ENCODE data around the gene MAP3K9. TPM values are rescaled to one million over a fixed set of nuclear protein-coding genes. Genes with fewer than 3 reads are reported as not detected.

Gene MAP3K9
- total and polyA plus RNA-seq, 2 experiments from 2014 or later: 4.4 to 9.2 TPM

DNA sequence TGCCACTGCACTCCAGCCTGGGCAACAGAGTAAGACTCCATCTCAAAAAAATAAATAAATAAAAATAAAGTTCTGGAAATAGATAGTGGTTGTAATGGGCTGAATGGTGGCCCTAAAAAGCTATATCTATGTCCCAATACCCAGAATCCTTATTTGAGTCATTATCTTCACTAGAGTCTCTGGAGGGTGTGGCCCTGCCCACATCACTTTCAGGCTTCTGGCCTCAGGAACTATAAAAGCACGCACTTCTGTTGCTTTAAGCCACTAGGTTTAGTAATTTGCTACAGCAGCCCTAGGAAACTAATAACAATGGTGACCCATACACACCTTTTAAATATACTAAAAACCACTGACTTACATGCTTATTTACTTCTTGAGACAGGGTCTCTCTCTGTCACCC lies 49.9 kb downstream of the MAP3K9 start:
- Histone ChIP-seq H3K79me2 (no peaks in the 10 kb centered on the region), H3K9me3 (ENCODE audit: low read depth) (no peaks in the 10 kb centered on the region), H2AFZ (no peak overlapping the region), H3K27me3 (no peaks in the 10 kb centered on the region), H3K27ac (no peak overlapping the region), H3K36me3 (replicated peaks; ENCODE audit: insufficient read depth, low read depth) (no peaks in the 10 kb centered on the region), H4K20me1 (ENCODE audit: insufficient read depth, poor library complexity, severe bottlenecking) (no peaks in the 10 kb centered on the region), H3K4me1 (ENCODE audit: insufficient read depth) (peaks cover 9% of the 10 kb centered on the region), H3K9me2 (replicated peaks; ENCODE audit: insufficient read depth) (no peaks in the 10 kb centered on the region), H3K4me2 (no peak overlapping the region), H3K4me3 (no peak overlapping the region)
- no peak for DNase-seq (ENCODE audit: low spot score)
- TF ChIP-seq EZH2 (IDR thresholded peaks at IDR 0.05; ENCODE audit: borderline replicate concordance) (no peak), EZH2phosphoT487 (IDR thresholded peaks at IDR 0.05; ENCODE audit: low read depth, severe bottlenecking, unreplicated experiment) (no peak)
- TF ChIP-seq, protein P1, sequence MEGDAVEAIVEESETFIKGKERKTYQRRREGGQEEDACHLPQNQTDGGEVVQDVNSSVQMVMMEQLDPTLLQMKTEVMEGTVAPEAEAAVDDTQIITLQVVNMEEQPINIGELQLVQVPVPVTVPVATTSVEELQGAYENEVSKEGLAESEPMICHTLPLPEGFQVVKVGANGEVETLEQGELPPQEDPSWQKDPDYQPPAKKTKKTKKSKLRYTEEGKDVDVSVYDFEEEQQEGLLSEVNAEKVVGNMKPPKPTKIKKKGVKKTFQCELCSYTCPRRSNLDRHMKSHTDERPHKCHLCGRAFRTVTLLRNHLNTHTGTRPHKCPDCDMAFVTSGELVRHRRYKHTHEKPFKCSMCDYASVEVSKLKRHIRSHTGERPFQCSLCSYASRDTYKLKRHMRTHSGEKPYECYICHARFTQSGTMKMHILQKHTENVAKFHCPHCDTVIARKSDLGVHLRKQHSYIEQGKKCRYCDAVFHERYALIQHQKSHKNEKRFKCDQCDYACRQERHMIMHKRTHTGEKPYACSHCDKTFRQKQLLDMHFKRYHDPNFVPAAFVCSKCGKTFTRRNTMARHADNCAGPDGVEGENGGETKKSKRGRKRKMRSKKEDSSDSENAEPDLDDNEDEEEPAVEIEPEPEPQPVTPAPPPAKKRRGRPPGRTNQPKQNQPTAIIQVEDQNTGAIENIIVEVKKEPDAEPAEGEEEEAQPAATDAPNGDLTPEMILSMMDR (IDR thresholded peaks at IDR 0.05; ENCODE audit: poor library complexity): no peak
- 89% methylated on average over 1 of the region's 1 CpG for WGBS (ENCODE audit: low lambda C conversion rate, missing lambda C conversion rate)

GRCh38 chr14:70755655-70756054 lies 53.7 kb downstream of the MAP3K9 start:
- no peak overlapping the region for H3K4me3 ChIP-seq
- no peaks in the 10 kb centered on the region for H3K9me2 ChIP-seq (replicated peaks; ENCODE audit: insufficient read depth)
- peak overlapping the region; percentile 4 for H3K27ac ChIP-seq
- H3K9me3 ChIP-seq (ENCODE audit: low read depth): no peaks in the 10 kb centered on the region
- no peaks in the 10 kb centered on the region for H3K79me2 ChIP-seq
- H4K20me1 ChIP-seq (ENCODE audit: insufficient read depth, poor library complexity, severe bottlenecking): no peaks in the 10 kb centered on the region
- H3K4me2 ChIP-seq: no peak overlapping the region
- no peak overlapping the region for H2AFZ ChIP-seq
- TF ChIP-seq EZH2phosphoT487 (IDR thresholded peaks at IDR 0.05; ENCODE audit: low read depth, severe bottlenecking, unreplicated experiment) (no peak), EZH2 (IDR thresholded peaks at IDR 0.05; ENCODE audit: borderline replicate concordance) (no peak)
- TF ChIP-seq, protein P1 (IDR thresholded peaks at IDR 0.05; ENCODE audit: poor library complexity): no peak
- no peaks in the 10 kb centered on the region for H3K27me3 ChIP-seq
- H3K4me1 ChIP-seq (ENCODE audit: insufficient read depth): peaks cover 23% of the 10 kb centered on the region
- DNase-seq (ENCODE audit: low spot score): no peak
- H3K36me3 ChIP-seq (replicated peaks; ENCODE audit: insufficient read depth, low read depth): no peaks in the 10 kb centered on the region

- Histone ChIP-seq H2AFZ (no peak overlapping the region), H3K79me2 (no peaks in the 10 kb centered on the region), H3K9me3 (ENCODE audit: low read depth) (no peaks in the 10 kb centered on the region), H3K4me2 (no peak overlapping the region), H3K27ac (peak overlapping the region; percentile 4), H3K4me1 (ENCODE audit: insufficient read depth) (peaks cover 23% of the 10 kb centered on the region), H3K27me3 (no peaks in the 10 kb centered on the region), H3K9me2 (replicated peaks; ENCODE audit: insufficient read depth) (no peaks in the 10 kb centered on the region), H3K36me3 (replicated peaks; ENCODE audit: insufficient read depth, low read depth) (no peaks in the 10 kb centered on the region), H3K4me3 (no peak overlapping the region), H4K20me1 (ENCODE audit: insufficient read depth, poor library complexity, severe bottlenecking) (no peaks in the 10 kb centered on the region)
- no peak for DNase-seq (ENCODE audit: low spot score)
- 83% methylated on average over 3 of the region's 3 CpGs for WGBS (ENCODE audit: low lambda C conversion rate, missing lambda C conversion rate)
- TF ChIP-seq, protein P1 (IDR thresholded peaks at IDR 0.05; ENCODE audit: poor library complexity): no peak
- TF ChIP-seq EZH2phosphoT487 (IDR thresholded peaks at IDR 0.05; ENCODE audit: low read depth, severe bottlenecking, unreplicated experiment): no peak
- no peak for TF ChIP-seq EZH2 (IDR thresholded peaks at IDR 0.05; ENCODE audit: borderline replicate concordance)
Observed at GRCh38 chr14:70754991-70755390, 54.3 kb downstream of the MAP3K9 start.

GRCh38 chr14:70753518-70753953 lies 55.8 kb downstream of the MAP3K9 start:
- H3K27ac ChIP-seq: peak overlapping the region; percentile 67
- H4K20me1 ChIP-seq (ENCODE audit: insufficient read depth, poor library complexity, severe bottlenecking): no peaks in the 10 kb centered on the region
- H3K4me3 ChIP-seq: no peak overlapping the region
- no peak overlapping the region for H2AFZ ChIP-seq
- 37% methylated on average over 4 of the region's 4 CpGs for WGBS (ENCODE audit: low lambda C conversion rate, missing lambda C conversion rate)
- peak; percentile 56 for DNase-seq (ENCODE audit: low spot score)
- H3K27me3 ChIP-seq: no peaks in the 10 kb centered on the region
- H3K9me3 ChIP-seq (ENCODE audit: low read depth): no peaks in the 10 kb centered on the region
- TF ChIP-seq EZH2 (IDR thresholded peaks at IDR 0.05; ENCODE audit: borderline replicate concordance) (no peak), EZH2phosphoT487 (IDR thresholded peaks at IDR 0.05; ENCODE audit: low read depth, severe bottlenecking, unreplicated experiment) (no peak)
- TF ChIP-seq, protein P1 (IDR thresholded peaks at IDR 0.05; ENCODE audit: poor library complexity): no peak
- H3K9me2 ChIP-seq (replicated peaks; ENCODE audit: insufficient read depth): no peaks in the 10 kb centered on the region
- peaks cover 23% of the 10 kb centered on the region for H3K4me1 ChIP-seq (ENCODE audit: insufficient read depth)
- no peaks in the 10 kb centered on the region for H3K36me3 ChIP-seq (replicated peaks; ENCODE audit: insufficient read depth, low read depth)
- no peaks in the 10 kb centered on the region for H3K79me2 ChIP-seq
- H3K4me2 ChIP-seq: peak overlapping the region; percentile 36
